MM.1S (cell line): Measurements from ENCODE around the gene SLC25A19.

ENCODE experiments used
- CTCF ChIP-seq: fragments of 300-600 bp; sonication (generic); IDR thresholded peaks from 2 replicates; pipeline ENCODE4 v1.5.1; 2016; ENCODE audit warnings: antibody characterized with exemption, low read length, mixed read lengths
- EZH2 ChIP-seq: fragments of 300-600 bp; sonication (generic); optimal IDR thresholded peaks from 2 replicates; pipeline ENCODE3; 2017; ENCODE audit warnings: low read depth, mild to moderate bottlenecking, antibody characterized with exemption, low read length, mixed read lengths
- EZH2phosphoT487 ChIP-seq: fragments of 300-600 bp; sonication (generic); IDR thresholded peaks from 2 replicates; pipeline ENCODE4 v1.6.1; 2018; ENCODE audit warnings: antibody characterized with exemption, low read length

- TF ChIP-seq CTCF (no peak), EZH2 (no peak), EZH2phosphoT487 (no peak)
Measured at GRCh38 chr17:75244133-75244866, 44.9 kb downstream of the SLC25A19 start.
